K562 (cell line): ENCODE data around the gene PNMA5. TPM values are rescaled to one million over a fixed set of nuclear protein-coding genes. Genes with fewer than 3 reads are reported as not detected.

ENCODE experiments used
- ATAC-seq: fragments of 200-7000 bp; cut with Tn5 transposase; 3 replicates; pipeline ENCODE4 v1.9.1; 2020; ENCODE audit warnings: moderate library complexity
- BruUV-seq: library from RNA; stranded (reverse); fragments of 400-500 nt; replicated peaks from 2 replicates; lab custom pipeline; 2021; lab: Mats Ljungman, UMichigan
- CTCF ChIA-PET: fragments of 300-600 bp; formaldehyde crosslinking; extraction: SDS; loops from one replicate; lab custom pipeline; 2021; ENCODE audit warnings: low intra/inter-chr PET ratio; lab: Yijun Ruan, JAX
- POLR2A ChIA-PET: fragments of 300-600, 350-650 bp; sonication (Branson Sonifier 250); formaldehyde crosslinking; extraction: SDS; loops from one replicate; lab custom pipeline; 2021; ENCODE audit warnings: antibody characterized with exemption, inconsistent platforms; lab: Yijun Ruan, JAX
- DNase-seq, 4 experiments: peaks; one replicate each; pipeline versions ENCODE4 v3.0.0 to v3.0.0-alpha.2; 2011 to 2018; ENCODE audit warnings: low spot score in 3 of 4, mixed read lengths in 3 of 4; ENCODE audit errors: extremely low read depth in 1 of 4
- FAIRE-seq: peaks from 2 replicates; lab custom pipeline; 2011; peaks lifted over from hg19 to GRCh38; lab: Jason Lieb, UNC
- H2AFZ ChIP-seq: 2 replicates; pipeline ENCODE4 v1.6.0; 2011; ENCODE audit warnings: low read depth, low read length, control low read depth, inconsistent platforms
- H3K27ac ChIP-seq: fragments of 200-600 bp; 3 replicates; pipeline ENCODE4 v1.8.0; 2011; ENCODE audit warnings: low read depth, mild to moderate bottlenecking, control low read depth, inconsistent platforms, low read length, moderate library complexity, mixed read lengths; ENCODE audit errors: extremely low read depth
- H3K27me3 ChIP-seq, 2 experiments: fragments of 300-600 bp in 1 of 2; 2 replicates in 1 of 2; 3 replicates in 1 of 2; pipeline versions ENCODE4 v1.6.0 to v1.8.0; 2011; ENCODE audit warnings: inconsistent platforms in 2 of 2, low read length in 2 of 2, mild to moderate bottlenecking in 1 of 2, mixed read lengths in 1 of 2, moderate library complexity in 1 of 2; ENCODE audit not compliant: control insufficient read depth in 2 of 2, insufficient read depth in 2 of 2
- H3K36me3 ChIP-seq: fragments of 300-600 bp; 3 replicates; pipeline ENCODE4 v1.8.0; 2011; ENCODE audit warnings: mild to moderate bottlenecking, low read length, inconsistent platforms; ENCODE audit not compliant: control insufficient read depth, insufficient read depth
- H3K4me1 ChIP-seq, 2 experiments: fragments of 200-600 bp in 1 of 2; replicated peaks in 1 of 2; 2 replicates in 1 of 2; 3 replicates in 1 of 2; pipeline versions ENCODE4 v1.5.1 to v1.8.0; 2011; ENCODE audit warnings: inconsistent platforms in 2 of 2, low read length in 2 of 2, mild to moderate bottlenecking in 1 of 2, mixed read lengths in 1 of 2, moderate library complexity in 1 of 2; ENCODE audit not compliant: control insufficient read depth in 2 of 2, insufficient read depth in 2 of 2
- H3K4me2 ChIP-seq: 2 replicates; pipeline ENCODE4 v1.6.1; 2011; ENCODE audit warnings: low read length, control low read depth, inconsistent platforms, mixed read lengths; ENCODE audit not compliant: insufficient read depth
- H3K4me3 ChIP-seq: fragments of 200-600 bp; sonication (generic), shearing (Covaris generic); 2 replicates; pipeline ENCODE4 v1.5.1; 2016; ENCODE audit warnings: control low read depth, inconsistent platforms
- H3K79me2 ChIP-seq: fragments of 200-600 bp; 3 replicates; pipeline ENCODE4 v1.8.0; 2011; ENCODE audit warnings: low read length, inconsistent platforms; ENCODE audit not compliant: control insufficient read depth, insufficient read depth
- H3K9ac ChIP-seq, 2 experiments: 2 replicates each; pipeline versions ENCODE4 v1.6.0 to v1.6.1; 2011; ENCODE audit warnings: low read depth in 2 of 2, low read length in 2 of 2, control low read depth in 1 of 2, inconsistent platforms in 1 of 2, mild to moderate bottlenecking in 1 of 2, mixed read lengths in 1 of 2; ENCODE audit not compliant: insufficient read depth in 1 of 2
- H3K9me1 ChIP-seq: one replicate; pipeline ENCODE4 v1.6.0; 2011; ENCODE audit warnings: inconsistent platforms, mild to moderate bottlenecking, low read length, moderate library complexity; ENCODE audit not compliant: control insufficient read depth, insufficient read depth
- H3K9me3 ChIP-seq: replicated peaks from 2 replicates; pipeline ENCODE4 v1.5.1; 2011; ENCODE audit warnings: low read depth, low read length, inconsistent platforms; ENCODE audit not compliant: control insufficient read depth, insufficient read depth
- H4K20me1 ChIP-seq: replicated peaks from 2 replicates; pipeline ENCODE4 v1.6.1; 2011; ENCODE audit warnings: low read length, inconsistent platforms, mixed read lengths; ENCODE audit not compliant: control insufficient read depth, insufficient read depth
- DPF2 ChIP-seq: fragments of 450-650 bp; IDR thresholded peaks from 2 replicates; pipeline ENCODE4 v1.6.1; 2016
- NFATC3 ChIP-seq: fragments of 450-650 bp; IDR thresholded peaks from 2 replicates; pipeline ENCODE4 v1.6.1; 2017; ENCODE audit warnings: mild to moderate bottlenecking
- PHB ChIP-seq: fragments of 250-450 bp; sonication (Bioruptor Pico); IDR thresholded peaks from 2 replicates; pipeline ENCODE4 v1.5.0; 2021
- SLC30A9 ChIP-seq: fragments of 250-450 bp; sonication (Bioruptor Pico); IDR thresholded peaks from 2 replicates; pipeline ENCODE4 v1.8.0; 2022; ENCODE audit warnings: mild to moderate bottlenecking, moderate library complexity
- ZBED1 ChIP-seq: IDR thresholded peaks from 2 replicates; pipeline ENCODE4 v1.6.1; 2014
- ZNF175 ChIP-seq: fragments of 200-800 bp; sonication (Bioruptor generic); IDR thresholded peaks from 2 replicates; pipeline ENCODE4 v1.6.1; 2016; ENCODE audit warnings: low read depth, mild to moderate bottlenecking, missing genetic modification characterization, missing compliant biosample characterization
- ZNF316 ChIP-seq: fragments of 450-650 bp; IDR thresholded peaks from 2 replicates; pipeline ENCODE4 v1.6.1; 2016
- WGBS: fragments of 100-300 bp; shearing (Covaris generic); methylation state at CpG from one replicate; pipeline ENCODE4 v1.1.6; 2016; ENCODE audit warnings: low coverage, mixed read lengths; ENCODE audit not compliant: insufficient coverage; ENCODE audit errors: missing lambda C conversion rate; 5-methylcytosine and 5-hydroxymethylcytosine counted together
- in situ Hi-C: fragments of 300-500 bp; cut with MboI; formaldehyde crosslinking; loops from 4 replicates; pipeline ENCODE4 v1.15.0; 2018; ENCODE audit warnings: inconsistent platforms, mixed read lengths
- intact Hi-C: fragments of 100-400 bp; cut with micrococcal nuclease; formaldehyde crosslinking; loops from 2 replicates; pipeline ENCODE4 v1.14.2; 2022
- polyA plus RNA-seq, 8 experiments: library from polyadenylated mRNA; depleted of rRNA in 4 of 8; stranded (reverse) in 5 of 8; unstranded in 3 of 8; fragments of >200 nt; fragmentation: Nextera tagmentation in 2 of 8; fragmentation: Illumina TruSeq in 1 of 8; extraction: Ambion mirVana in 2 of 8; extraction: Trizol in 1 of 8; gene quantifications; 2 replicates each; pipeline versions ENCODE4 v1.2.1 to v1.2.3, GENCODE V29; 2011 to 2014; ENCODE audit warnings: inconsistent platforms in 1 of 8, missing spikeins in 1 of 8
- total RNA-seq, 7 experiments: library from RNA; depleted of rRNA in 6 of 7; stranded (reverse); fragments of >200 nt in 6 of 7; fragmentation: Illumina TruSeq in 2 of 7; extraction: Trizol in 2 of 7; gene quantifications; 2 replicates each; pipeline versions ENCODE4 v1.2.1 to v1.2.3, GENCODE V29; 2011 to 2021; ENCODE audit warnings: low replicate concordance in 1 of 7
- TF ChIP-seq, protein P1 (sequence below): sonication (generic); formaldehyde crosslinking; IDR thresholded peaks from 2 replicates; pipeline ENCODE4 v1.8.0; 2022; ENCODE audit warnings: mild to moderate bottlenecking, missing genetic modification reagents
- TF ChIP-seq, protein P2 (sequence below): fragments of 250-450 bp; sonication (Bioruptor Pico); IDR thresholded peaks from 2 replicates; pipeline ENCODE4 v1.4.0; 2020; ENCODE audit warnings: mild to moderate bottlenecking, moderate library complexity, borderline replicate concordance
- TF ChIP-seq, protein P3 (sequence below): fragments of 450-650 bp; IDR thresholded peaks from 2 replicates; pipeline ENCODE4 v1.6.1; 2016; ENCODE audit warnings: low read depth

PNMA5 gene
- total and polyA plus RNA-seq, 9 of the 15 experiments (the other 6 are each of a cell fraction or from before 2014, with no cell fraction given): 0.03 to 0.20 (median 0.07) TPM; not detected in 3

DNA sequence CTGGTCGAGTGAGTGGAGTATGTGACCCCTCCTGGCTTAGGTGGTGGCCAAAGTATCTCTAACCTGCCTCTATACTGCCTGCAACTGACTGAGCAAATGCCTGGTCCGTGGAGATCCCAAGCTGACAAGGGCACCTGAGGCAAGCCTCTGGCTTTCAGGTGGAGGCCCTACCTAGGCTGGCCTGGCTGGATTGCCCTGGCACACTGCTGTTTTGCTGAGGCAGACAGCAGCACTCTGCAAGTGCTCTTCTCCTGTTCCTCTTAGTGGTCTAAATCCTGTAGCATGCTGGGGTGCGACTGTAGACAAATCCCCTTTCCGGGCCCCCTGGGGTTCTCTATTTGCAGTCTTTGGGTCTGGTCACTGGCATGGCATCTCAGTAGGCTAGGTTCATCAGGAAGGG lies 44.8 kb downstream of the PNMA5 start (continued):
- TF ChIP-seq DPF2: no peak
- TF ChIP-seq PHB (CRISPR knock-in tag): no peak
- TF ChIP-seq, protein P1, sequence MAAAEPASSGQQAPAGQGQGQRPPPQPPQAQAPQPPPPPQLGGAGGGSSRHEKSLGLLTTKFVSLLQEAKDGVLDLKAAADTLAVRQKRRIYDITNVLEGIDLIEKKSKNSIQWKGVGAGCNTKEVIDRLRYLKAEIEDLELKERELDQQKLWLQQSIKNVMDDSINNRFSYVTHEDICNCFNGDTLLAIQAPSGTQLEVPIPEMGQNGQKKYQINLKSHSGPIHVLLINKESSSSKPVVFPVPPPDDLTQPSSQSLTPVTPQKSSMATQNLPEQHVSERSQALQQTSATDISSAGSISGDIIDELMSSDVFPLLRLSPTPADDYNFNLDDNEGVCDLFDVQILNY (CRISPR knock-in tag): no peak
- TF ChIP-seq, protein P2, sequence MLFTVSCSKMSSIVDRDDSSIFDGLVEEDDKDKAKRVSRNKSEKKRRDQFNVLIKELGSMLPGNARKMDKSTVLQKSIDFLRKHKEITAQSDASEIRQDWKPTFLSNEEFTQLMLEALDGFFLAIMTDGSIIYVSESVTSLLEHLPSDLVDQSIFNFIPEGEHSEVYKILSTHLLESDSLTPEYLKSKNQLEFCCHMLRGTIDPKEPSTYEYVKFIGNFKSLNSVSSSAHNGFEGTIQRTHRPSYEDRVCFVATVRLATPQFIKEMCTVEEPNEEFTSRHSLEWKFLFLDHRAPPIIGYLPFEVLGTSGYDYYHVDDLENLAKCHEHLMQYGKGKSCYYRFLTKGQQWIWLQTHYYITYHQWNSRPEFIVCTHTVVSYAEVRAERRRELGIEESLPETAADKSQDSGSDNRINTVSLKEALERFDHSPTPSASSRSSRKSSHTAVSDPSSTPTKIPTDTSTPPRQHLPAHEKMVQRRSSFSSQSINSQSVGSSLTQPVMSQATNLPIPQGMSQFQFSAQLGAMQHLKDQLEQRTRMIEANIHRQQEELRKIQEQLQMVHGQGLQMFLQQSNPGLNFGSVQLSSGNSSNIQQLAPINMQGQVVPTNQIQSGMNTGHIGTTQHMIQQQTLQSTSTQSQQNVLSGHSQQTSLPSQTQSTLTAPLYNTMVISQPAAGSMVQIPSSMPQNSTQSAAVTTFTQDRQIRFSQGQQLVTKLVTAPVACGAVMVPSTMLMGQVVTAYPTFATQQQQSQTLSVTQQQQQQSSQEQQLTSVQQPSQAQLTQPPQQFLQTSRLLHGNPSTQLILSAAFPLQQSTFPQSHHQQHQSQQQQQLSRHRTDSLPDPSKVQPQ (CRISPR knock-in tag): no peak
- no peak for TF ChIP-seq NFATC3

DNA sequence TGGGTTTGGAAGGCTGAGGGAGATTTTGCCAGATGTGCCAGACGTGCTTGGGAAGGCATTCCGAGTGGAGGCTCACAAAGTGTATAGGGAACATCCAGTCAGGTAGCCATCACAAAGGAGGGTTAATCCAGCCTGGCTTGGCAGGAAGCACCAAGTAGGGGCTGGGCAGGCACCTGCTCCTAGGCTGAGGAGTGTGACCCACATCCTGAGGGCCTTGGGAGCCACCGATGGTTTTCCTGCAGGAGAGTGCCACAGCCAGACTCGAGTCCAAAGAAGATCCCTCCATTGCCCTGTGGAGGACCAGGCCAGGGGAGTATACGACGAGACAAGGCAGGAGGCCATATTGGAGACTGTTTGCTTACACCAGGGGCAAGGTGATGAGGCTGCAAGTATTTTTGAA lies 47.2 kb downstream of the PNMA5 start:
- H3K4me2 ChIP-seq: no peak overlapping the region
- no peak overlapping the region for H3K4me3 ChIP-seq
- H3K4me1 ChIP-seq: peaks cover 2 to 5% of the 10 kb centered on the region in 2 experiments; a peak in 4 of 5 replicates
- no peaks in the 10 kb centered on the region for H3K9me3 ChIP-seq
- H2AFZ ChIP-seq: no peak overlapping the region
- DNase-seq: no peak
- no peaks in the 10 kb centered on the region for H3K79me2 ChIP-seq
- H3K27me3 ChIP-seq: no peaks in the 10 kb centered on the region
- H4K20me1 ChIP-seq: no peaks in the 10 kb centered on the region
- in situ Hi-C loops (loop anchor here (10.0 kb wide), 1 partner anchor 718 kb away; no protein-coding TSS in a partner anchor), intact Hi-C loops (no loop called here)
- CTCF ChIA-PET: no interaction called here
- H3K27ac ChIP-seq: no peak overlapping the region
- no peaks in the 10 kb centered on the region for H3K36me3 ChIP-seq
- 44% methylated on average over 6 of the region's 6 CpGs for WGBS
- H3K9me1 ChIP-seq: no peaks in the 10 kb centered on the region
- BruUV-seq: no TSS peak
- ATAC-seq: no peak
- FAIRE-seq: no peak
- POLR2A ChIA-PET: interaction anchor here (0.6 to 1.8 kb wide), 2 partner anchors 17 to 498 kb away, joined by 3 to 5 read pairs; no protein-coding TSS in a partner anchor
- H3K9ac ChIP-seq: no peak overlapping the region
- no peak for TF ChIP-seq ZNF316
- no peak for TF ChIP-seq ZBED1
- TF ChIP-seq ZNF175: no peak
- TF ChIP-seq SLC30A9 (CRISPR knock-in tag): no peak
- TF ChIP-seq, protein P3, sequence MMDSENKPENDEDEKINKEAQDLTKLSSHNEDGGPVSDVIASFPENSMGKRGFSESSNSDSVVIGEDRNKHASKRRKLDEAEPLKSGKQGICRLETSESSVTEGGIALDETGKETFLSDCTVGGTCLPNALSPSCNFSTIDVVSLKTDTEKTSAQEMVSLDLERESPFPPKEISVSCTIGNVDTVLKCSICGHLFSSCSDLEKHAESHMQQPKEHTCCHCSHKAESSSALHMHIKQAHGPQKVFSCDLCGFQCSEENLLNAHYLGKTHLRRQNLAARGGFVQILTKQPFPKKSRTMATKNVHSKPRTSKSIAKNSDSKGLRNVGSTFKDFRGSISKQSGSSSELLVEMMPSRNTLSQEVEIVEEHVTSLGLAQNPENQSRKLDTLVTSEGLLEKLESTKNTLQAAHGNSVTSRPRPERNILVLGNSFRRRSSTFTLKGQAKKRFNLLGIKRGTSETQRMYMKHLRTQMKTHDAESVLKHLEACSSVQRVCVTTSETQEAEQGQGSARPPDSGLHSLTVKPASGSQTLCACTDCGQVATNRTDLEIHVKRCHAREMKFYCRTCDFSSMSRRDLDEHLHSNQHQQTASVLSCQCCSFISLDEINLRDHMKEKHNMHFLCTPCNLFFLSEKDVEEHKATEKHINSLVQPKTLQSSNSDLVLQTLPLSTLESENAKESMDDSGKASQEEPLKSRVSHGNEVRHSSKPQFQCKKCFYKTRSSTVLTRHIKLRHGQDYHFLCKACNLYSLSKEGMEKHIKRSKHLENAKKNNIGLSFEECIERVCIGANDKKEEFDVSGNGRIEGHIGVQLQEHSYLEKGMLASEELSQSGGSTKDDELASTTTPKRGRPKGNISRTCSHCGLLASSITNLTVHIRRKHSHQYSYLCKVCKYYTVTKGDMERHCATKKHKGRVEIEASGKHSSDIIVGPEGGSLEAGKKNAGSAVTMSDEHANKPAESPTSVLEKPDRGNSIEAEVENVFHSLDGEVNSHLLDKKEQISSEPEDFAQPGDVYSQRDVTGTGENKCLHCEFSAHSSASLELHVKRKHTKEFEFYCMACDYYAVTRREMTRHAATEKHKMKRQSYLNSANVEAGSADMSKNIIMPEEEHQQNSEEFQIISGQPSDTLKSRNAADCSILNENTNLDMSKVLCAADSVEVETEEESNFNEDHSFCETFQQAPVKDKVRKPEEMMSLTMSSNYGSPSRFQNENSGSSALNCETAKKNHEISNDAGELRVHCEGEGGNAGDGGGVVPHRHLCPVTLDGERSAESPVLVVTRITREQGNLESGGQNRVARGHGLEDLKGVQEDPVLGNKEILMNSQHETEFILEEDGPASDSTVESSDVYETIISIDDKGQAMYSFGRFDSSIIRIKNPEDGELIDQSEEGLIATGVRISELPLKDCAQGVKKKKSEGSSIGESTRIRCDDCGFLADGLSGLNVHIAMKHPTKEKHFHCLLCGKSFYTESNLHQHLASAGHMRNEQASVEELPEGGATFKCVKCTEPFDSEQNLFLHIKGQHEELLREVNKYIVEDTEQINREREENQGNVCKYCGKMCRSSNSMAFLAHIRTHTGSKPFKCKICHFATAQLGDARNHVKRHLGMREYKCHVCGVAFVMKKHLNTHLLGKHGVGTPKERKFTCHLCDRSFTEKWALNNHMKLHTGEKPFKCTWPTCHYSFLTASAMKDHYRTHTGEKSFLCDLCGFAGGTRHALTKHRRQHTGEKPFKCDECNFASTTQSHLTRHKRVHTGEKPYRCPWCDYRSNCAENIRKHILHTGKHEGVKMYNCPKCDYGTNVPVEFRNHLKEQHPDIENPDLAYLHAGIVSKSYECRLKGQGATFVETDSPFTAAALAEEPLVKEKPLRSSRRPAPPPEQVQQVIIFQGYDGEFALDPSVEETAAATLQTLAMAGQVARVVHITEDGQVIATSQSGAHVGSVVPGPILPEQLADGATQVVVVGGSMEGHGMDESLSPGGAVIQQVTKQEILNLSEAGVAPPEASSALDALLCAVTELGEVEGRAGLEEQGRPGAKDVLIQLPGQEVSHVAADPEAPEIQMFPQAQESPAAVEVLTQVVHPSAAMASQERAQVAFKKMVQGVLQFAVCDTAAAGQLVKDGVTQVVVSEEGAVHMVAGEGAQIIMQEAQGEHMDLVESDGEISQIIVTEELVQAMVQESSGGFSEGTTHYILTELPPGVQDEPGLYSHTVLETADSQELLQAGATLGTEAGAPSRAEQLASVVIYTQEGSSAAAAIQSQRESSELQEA: no peak
